Cerebellar cortex (tissue), 1 donor: ENCODE data around the gene ADGRE2.
"Not testable (repeated sequence)": the region's sequence is repeated elsewhere in the genome, so short reads cannot be mapped to it uniquely, and the experiment has no call there.

ENCODE experiments used
- DNase-seq: peaks from one replicate; pipeline ENCODE4 v3.0.0-alpha.2; 2015; ENCODE audit warnings: low spot score

The ADGRE2 gene

DNA sequence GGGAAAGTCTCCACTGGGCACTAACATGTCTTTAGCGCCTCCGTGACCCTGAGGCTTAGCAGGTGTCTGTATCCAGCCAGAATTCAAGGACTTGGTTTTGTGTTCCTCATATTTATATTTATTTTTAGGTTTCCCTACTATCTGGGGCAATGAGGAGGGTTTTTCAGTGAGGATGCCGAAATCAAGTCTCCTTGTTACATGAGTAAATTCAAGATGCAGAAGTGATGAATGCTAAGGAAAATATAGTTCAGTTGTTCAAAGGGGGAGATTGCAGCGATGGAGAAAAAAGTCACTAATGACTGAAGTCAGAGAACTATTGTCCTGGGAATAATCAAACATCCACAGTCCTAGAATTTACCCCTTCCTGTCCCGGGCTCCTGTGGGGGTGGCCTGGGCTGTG is 791 bp upstream of the ADGRE2 start:
- DNase-seq: no peak

DNA sequence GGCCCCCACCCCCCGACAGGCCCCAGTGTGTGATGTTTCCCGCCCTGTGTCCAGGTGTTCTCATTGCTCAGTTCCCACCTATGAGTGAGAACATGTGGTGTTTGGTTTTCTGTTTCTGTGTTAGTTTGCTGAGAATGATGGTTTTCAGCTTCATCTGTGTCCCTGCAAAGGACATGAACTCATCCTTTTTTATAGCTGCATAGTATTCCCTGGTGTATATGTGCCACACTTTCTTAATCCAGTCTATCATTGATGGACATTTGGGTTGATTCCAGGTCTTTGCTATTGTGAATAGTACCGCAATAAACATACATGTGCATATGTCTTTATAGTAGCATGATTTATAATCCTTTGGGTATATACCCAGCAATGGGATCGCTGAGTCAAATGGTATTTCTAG is 715 bp downstream of the ADGRE2 start:
- not testable (repeated sequence) for DNase-seq

- no peak for DNase-seq
These were observed 2.3 kb downstream of the ADGRE2 start for GRCh38 chr19:14775869-14776586.

DNA sequence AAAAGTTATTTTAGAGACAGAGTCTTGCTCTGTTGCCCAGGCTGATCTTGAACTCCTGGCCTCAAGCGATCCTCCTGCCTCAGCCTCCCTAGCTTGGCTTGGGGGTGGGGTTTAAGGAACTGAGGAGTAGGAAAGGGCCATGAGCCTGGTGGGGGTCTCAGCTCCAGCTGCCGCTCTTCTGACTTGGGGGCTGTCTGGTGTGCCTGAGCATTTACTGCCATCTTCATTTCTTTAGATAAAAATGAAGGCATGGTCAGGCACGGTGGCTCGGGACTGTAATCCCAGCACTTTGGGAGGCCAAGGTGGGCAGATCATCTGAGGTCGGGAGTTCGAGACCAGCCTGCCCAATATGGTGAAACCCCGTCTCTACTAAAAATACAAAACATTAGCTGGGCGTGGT is 3.0 kb downstream of the ADGRE2 start:
- DNase-seq: not testable (repeated sequence)

DNA sequence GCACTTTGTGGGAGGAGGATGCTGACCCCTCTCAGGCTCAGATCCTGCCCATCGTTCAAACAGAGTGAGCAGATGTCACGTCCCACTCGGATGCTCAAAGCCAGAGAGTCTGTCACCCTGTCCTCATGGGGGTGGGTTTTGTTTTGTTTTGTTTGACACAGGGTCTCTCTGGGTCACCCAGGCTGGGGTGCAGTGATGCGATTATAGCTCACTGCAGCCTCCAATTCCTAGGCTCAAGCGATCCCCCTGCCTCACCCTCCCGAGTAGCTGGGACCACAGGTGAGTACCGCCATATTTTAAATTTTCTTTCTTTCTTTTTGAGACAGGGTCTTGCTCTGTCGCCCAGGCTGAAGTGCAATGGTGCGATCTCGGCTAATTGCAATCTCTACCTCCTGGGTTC is 4.0 kb downstream of the ADGRE2 start:
- no peak for DNase-seq

DNA sequence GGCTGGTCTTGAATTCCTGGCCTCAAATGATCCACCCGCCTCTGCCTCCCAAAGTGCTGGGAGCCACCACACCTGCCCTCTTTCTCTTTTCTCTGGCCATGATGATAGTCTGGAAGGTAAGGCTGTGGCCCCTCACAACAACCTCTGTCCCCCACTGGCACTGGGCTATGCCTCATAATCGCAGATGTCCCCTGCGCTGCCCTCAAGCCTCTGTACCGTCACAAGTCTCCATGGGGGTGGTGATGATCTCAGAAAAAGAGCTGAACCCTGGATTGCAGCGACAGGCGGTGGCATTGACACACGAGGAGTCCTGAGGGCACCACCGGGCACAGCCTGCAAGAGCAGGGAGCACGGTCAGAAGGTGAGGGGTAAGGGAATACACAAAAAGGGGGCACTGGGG is 4.6 kb downstream of the ADGRE2 start:
- DNase-seq: not testable (repeated sequence)

- DNase-seq: no peak
These were observed 5.4 kb downstream of the ADGRE2 start for GRCh38 chr19:14772995-14773394.

GRCh38 chr19:14772467-14772866 is 5.9 kb downstream of the ADGRE2 start:
- no peak for DNase-seq

DNA sequence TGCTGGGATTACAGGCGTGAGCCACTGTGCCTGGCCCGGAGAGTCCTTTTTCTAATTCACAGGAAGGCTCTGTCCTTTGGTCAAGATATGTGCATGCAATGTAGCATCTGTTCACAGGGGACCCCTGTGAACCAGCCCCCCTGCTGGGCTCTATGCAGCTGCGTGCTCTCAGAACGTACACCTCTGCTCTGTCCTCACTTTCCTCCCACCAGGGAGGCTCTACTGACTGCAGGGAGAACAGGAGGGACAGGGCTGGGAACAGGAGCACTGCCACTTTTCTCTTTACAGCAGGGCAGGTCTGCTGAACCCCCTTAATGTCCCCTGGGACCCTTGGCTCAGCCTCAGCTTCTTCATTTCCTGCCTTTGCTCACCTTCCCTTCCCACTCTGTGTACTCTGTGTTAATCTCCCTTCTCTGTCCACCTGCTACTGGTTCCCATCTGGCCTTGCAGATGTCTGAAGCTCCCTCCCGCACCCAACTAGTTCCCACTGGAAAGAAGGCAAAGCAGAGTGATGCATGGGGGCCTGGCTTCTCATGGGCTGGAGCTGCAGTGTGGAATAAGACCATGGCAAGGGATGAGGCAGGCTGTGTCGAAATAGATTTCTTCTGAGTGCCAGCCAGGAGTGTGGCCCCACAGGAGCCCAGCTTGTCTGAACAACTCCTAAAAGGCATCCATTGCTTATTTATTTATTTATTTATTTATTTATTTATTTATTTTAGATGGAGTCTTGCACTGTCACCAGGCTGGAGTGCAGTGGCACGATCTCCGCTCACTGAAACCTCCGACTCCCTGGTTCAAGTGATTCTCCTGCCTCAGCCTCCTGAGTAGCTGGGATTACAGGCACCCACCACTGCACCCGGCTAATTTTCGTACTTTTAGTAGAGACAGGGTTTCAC is 7.2 kb downstream of the ADGRE2 start:
- DNase-seq: no peak

- no peak for DNase-seq
These were observed 8.2 kb downstream of the ADGRE2 start for GRCh38 chr19:14770136-14770535.

DNA sequence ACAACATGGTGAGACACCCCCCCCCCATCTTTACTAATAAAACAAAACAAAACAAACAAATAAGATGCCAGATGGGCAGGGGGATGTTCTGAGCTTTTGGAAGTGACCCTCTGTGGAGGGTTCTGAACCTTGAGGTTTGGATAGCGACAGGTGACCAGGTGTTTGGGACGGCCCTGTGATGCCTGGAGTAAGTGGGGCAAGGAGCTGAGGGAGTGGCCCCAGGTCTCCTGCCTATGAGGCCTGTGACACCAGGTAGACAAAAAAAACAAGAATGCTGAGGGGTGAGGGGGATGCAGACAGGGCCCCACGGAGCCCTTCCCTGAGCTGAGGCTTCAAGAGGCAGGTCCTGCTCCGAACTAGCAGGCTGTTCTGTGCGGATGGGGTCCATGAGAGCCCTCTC is 9.2 kb downstream of the ADGRE2 start:
- DNase-seq: no peak

DNA sequence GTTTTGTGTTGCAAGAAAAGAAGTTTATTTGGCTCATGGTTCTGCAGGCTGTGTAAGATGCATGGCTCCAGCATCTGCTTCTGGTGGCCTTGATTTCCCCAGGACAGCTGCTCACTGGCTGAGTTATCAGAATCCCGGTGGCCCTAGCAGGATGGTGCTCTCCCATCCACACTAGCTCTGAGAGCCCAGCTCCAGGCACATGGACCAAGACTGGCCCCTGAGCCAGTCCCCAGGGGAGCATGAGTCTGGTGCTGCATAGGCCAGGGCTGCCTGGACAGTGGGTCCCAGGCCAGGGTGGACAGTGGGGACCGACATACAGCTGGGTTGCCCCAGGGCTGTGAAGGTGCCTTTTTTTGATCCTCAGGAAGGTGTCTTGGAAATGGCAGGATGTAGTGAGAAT is 10.4 kb downstream of the ADGRE2 start:
- DNase-seq: no peak

DNA sequence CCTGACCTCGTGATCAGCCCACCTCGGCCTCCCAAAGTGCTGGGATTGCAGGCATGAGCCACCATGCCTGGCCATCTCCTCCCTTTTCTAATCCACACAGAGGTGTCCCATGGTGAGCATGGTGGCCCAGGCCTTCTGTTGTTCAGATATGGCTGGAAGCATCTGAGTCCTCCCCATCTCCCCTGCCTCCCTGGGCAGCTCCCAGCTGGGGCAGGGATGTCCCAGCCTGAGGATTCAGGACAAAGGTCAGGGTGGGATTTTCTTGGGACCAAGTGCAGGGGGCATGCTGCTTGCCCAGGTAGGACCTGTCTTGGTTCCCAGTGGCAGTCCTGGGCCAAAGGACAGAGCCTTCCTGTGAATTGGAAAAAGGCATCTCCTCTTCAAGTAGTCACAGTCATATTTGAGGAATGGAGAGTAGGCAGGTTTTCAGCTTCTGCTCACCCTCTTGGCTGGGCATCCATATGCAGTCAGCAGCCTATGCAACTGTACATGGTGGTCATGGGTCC is 10.8 kb downstream of the ADGRE2 start:
- DNase-seq: no peak

DNA sequence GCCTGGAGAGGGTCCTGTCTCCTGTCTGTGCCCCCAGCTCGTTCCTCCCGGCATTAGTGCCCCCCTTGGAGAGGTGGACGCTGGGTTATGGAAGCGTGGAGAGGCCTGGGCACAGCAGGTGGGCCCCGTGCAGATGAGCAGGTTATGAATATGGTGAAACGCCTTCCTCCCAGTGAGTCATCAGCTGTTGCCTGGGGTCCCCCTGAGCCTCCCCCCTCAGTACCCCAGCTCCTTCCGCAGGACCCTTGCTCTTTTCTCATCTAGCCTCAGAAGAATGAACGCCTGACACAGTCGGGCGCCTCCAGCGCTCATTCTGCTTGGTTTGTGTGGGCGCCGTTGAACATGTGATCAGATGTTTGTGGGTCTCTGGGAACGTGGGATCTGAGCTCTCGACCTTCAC is 12.5 kb downstream of the ADGRE2 start:
- not testable (repeated sequence) for DNase-seq

DNA sequence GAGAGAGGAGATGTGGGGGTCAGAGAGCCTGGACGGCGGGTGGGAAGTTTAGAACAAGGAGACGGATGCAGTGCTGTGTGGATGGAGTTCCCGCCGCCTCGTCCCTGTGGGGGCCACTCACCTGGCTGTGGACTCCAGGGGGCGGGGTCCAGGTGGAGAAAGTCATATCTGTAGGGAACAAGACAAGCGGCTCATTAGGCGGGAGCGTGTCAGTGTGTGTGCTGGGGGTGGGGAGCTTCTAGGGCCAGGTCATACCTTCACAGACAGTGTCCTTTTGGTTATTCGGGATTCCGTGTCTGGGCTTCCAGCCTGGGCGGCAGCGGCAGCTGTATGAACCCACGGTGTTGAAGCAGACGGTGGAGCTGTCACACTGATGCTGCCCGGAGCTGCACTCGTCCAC is 13.0 kb downstream of the ADGRE2 start:
- DNase-seq: not testable (repeated sequence)

GRCh38 chr19:14764401-14764800 is 14.0 kb downstream of the ADGRE2 start:
- DNase-seq: no peak

DNA sequence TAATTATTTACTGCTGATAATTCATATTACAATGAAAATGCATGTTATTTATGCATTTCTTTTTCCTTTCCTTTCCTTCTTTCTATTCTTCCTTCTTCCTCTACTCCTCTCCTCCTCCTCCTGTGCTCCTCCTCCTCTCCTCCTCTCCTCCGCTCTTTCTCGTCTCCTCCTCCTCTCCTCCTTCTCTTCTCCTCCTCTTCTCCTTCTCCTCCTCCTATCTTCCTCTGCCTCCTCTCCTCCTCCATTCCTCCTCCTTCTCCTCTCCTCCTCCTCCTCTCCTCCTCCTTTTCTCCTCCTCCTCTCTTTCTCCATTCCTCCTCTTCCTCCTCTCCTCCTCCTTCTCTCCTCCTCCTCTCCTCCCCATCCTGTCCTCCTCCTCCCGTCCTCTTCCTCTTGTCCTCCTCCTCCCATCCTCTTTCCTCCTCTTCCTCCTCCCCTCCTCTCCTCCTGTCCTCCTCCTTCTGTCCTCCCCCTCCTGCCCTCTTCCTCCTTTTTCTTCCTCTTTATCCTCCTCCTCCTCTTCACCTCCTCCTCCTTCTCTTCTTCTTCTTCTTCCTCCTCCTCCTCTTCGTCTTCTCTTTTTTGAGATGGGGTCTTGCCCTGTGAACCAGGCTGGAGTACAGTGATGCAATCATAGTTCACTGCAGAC is 14.7 kb downstream of the ADGRE2 start:
- no peak for DNase-seq

- no peak for DNase-seq
These were observed 16.2 kb downstream of the ADGRE2 start for GRCh38 chr19:14762111-14762510.

GRCh38 chr19:14761607-14762006 is 16.8 kb downstream of the ADGRE2 start:
- DNase-seq: no peak

DNA sequence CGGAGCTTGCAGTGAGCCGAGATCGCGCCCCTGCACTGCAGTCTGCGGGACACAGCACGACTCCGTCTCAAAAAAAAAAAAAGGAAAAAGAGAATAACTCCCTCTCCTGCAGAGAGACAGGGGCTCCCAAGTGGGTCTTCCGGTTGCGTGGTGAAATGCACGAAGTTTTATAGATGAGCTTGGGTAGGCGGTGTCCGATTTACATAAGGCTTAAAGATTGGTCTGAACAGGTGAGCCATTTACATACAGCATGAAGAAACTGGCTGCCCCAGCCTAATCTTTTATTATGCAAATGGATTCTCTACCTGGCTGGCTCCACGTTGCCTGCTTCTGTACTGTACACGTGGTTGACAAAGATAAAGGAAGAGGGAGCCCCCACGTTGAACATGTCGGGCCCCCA is 19.5 kb downstream of the ADGRE2 start:
- DNase-seq: no peak

DNA sequence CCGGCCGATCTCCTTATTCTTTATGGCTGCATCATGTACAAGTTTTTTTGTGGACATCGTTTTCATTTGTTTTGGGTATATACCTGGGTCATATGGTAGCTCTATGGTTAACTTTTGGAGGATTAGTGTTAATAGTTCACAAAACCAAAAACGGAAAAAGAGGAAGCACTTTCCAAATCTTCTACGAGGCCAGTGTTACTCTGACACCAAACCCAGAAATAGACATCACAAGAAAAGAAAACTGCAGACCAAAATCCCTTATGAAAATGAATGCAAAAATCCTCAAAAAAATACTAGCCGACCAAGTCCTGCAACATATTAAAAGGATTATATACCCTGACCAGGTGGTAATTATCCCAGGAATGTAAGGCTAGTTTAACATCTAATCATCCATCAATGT is 29.8 kb downstream of the ADGRE2 start:
- no peak for DNase-seq

GRCh38 chr19:14746886-14747285 is 31.5 kb downstream of the ADGRE2 start:
- DNase-seq: no peak

DNA sequence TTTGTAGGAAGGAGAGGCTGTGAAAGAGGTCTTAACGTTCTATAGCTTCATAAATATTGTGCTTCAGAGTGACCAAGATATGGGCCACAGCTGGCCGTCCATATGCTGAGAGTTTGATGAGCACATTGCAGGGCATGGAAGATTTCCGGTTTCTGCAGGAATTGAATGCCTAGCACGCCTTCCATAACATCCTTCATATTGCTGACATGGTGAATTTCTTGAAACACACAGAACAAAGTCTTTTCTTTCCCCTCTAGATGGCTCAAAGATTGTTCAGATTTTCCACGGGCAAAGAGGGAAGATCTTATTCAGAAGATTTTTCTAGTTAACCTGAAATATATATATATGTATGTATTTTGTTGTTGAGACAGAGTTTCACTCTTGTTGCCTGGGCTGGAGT is 42.4 kb downstream of the ADGRE2 start:
- DNase-seq: no peak
